Ureter (tissue), 1 donor: ENCODE data around the gene GNAI2. TPM values are rescaled to one million over a fixed set of nuclear protein-coding genes. Genes with fewer than 3 reads are reported as not detected.
"Not testable (repeated sequence)": the region's sequence is repeated elsewhere in the genome, so short reads cannot be mapped to it uniquely, and the experiment has no call there.

Source experiments
- DNase-seq: peaks from one replicate; pipeline ENCODE4 v3.0.0-alpha.2; 2020; ENCODE audit warnings: low spot score
- total RNA-seq: library from RNA; stranded (reverse); gene quantifications from one replicate; pipeline ENCODE4 v1.2.4, GENCODE V29; 2023
- donor health status: DM: yes; HTN: yes; CAD: no.

Gene GNAI2
- total RNA-seq, 1 donor from 2014 or later = 222 TPM

- DNase-seq = no peak
These were observed 40.7 kb downstream of the GNAI2 start for GRCh38 chr3:50276762-50277101.

DNA sequence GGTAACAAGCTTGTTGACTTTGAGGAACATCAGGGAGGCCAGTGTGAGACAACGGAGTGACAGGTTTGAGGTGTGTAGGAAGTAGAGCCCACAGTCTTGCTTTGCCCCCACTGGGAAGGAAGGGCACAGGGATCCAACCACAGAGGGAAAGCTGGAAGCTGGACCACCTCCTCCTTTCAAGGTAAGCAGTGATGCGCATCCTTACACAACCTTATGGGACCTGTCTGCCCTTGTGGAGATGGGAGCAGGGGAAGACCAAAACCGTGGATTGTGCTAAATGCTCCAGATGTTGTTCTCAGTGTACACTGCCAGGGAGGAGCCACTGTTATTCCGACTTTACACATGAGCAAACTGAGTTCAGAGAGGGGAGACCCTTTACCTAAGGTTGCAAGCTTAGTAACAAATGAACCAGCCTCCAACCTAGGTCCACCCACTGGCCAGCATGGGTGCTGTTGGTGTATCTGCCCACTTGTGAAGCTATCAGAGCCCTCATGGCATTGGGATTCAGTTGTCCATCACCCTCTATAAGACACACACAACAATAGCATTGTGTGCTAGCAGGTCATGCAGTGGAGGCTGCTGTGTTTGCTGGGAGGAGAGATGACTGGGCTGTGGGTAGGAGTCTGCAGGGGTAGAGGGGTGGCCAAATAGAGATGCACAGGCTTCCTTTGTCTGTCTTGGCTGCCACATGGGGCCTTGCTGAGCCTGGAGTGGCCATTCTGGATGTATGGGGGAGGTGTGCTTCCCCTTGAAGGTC, 42.3 kb downstream of the GNAI2 start:
- DNase-seq = no peak

DNA sequence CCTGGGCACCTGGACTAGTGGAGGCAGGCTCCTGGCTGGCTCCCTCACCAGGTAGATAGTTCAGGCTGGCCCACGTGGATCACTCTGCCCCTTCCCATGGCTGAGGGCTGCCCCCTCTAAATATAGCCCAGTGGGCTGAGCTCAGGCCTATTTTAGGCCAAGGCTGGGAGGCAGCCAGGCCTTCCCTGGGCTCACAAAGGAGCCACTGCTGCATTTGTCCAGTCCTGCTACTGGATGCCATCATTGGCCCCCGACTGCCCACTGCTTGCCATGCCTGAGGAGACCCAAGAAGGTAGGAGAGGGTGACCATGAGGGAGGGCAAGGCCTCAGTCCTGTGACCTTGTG, 42.8 kb downstream of the GNAI2 start, which contains the start of gene LSMEM2:
Gene LSMEM2, plus strand, starts transcription at position 208 of the 345 bp plus-strand sequence. Its CDS starts 27 bp downstream, at position 235.
- no peak for DNase-seq

DNA sequence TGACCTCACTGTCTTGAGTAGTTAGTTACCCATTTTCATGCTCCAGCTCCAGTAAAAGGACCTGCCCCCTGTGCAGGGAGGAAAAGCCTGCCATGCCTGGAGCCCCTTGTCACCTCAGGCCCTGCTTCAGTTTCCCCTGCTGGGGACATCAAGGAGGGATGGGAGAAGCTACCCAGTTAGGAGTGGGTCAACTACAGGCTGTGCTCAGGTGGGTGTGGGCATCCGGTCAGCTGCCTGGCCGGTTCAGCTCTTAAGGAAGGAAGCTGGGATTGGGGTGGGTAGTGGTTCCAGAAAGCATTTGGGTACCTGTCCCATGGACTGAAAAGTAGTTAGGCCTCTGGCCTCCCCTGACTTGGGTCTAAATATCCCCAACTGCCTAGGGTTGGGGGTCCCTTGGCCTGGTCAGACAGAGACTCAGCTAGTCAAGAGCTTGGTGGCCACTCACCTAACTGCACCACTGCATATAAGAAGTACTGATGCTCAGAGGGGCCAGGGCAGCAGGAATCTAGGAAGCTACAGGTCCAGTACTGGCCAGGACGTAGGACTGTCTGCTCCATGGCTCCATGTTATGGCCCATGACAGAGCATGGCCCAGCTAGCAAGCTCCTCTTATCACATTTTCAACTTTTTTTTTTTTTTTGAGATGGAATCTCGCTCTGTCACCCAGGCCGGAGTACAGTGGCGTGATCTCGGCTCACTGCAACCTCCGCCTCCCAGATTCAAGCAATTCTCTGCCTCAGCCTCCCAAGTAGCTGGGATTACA, 43.4 kb downstream of the GNAI2 start:
- DNase-seq = no peak

- not testable (repeated sequence) for DNase-seq
These were observed 48.1 kb downstream of the GNAI2 start for GRCh38 chr3:50284121-50284520.

DNA sequence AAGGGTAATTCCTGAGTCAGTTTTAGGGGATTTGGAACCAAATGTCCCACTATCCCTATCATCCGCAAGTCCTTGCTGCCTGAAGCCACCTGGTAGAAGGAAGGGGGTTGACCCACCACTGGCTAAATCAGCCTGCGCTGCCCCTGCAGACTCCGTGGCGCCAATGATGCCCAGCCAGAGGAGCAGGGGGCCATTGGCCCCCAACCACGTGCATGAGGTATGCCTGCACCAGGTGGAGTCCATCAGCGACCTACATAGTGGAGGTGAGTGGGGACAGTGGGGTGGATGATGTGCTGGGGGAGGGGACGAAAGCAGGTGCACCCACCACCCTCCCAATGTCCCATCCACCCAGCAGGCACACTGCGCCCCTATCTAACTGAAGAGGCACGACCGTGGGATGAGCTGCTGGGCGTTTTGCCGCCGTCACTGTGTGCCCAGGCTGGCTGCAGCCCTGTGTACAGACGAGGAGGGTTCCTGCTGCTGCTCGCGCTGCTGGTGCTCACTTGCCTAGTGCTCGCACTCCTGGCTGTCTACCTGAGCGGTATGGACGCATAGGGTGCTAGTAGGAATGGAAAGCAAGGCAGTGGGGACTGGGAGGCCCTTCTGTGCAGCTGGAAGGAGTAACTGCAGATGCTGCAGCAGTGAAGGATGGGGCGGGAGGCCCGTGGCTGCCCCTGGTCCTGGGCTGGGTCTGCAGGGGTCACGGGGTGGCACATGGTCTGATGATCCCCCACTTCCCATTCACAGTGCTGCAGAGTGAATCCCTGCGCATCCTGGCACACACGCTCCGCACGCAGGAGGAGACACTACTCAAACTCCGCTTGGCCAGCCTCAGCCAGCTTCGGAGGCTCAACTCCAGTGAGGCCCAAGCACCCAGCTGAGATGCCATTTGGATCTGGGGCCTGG, 50.6 kb downstream of the GNAI2 start:
- DNase-seq = no peak

GRCh38 chr3:50287262-50287661, 51.3 kb downstream of the GNAI2 start:
- DNase-seq = no peak

DNA sequence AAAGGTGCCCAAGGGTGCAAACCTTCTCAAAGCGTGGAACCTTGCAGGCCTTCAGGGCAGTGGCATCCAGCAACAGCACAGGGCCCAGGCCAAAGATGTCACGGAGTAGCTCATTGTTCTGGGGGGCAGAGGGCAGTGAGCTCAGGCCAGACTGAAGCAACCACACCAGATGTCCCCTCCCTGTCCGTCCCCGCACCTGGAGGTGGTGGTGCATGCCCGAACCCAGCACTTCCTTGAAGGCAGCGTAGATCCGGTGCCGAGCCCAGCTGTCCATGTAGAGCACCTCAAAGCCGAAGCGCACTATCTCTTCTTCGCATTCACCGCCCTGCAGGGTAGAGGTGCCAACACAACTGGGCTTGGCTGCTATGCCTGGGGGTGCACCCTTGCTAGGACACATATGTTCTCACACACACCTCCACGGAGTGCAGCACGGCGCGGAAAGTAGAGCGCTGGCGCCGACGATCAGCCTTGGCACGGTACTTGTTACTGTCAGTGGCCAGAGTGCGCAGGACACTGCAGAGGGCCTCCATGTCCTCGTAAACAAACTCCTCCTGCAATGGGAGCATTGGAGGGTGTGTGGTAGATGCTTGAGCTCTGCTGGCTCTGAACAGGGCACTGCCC, 52.5 kb downstream of the GNAI2 start:
- no peak for DNase-seq

DNA sequence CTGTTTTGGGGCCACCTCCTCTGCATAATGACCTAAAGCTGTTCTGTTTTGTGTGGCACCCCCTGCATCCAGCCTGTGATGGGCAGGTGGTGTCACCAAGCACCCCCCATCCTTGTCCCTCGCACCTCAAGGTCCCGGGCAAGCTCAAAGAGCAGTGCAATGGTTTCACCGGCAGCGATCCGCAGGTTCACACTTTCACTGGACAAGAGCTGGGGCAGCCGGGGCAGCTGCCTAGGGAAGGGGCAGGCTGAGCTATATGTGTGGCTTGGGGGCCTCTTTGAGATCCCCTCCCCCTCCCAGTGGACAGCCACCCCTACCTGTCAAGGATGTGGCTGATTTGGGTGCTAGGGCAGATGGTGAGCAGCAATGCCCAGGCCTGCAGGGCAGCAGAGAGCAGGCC, 53.1 kb downstream of the GNAI2 start:
- DNase-seq = no peak

DNA sequence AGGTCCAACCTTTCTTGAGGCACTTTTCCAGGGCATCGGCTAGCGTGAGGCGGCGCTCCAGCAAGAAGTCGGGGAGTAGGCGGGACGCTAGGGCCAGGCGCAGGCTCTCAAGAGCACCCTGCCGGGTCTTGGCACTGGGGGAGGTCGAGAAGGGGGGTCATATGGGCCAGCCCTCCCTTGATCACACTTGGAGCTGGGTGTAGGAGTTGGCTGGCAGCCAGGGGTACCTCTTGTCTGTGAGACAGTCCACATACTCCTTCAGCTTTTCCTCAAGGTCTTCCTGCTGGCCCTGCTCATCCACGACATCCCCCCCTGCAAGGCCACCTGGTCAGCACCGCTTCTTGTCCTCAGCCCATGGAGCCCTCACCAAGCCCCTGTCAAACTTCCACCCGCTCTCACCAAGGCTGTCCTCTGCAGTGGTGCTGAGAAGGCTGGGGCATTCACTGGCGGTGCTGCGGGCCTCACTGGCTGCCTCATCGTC, 54.2 kb downstream of the GNAI2 start:
- no peak for DNase-seq

GRCh38 chr3:50292159-50293078, 56.4 kb downstream of the GNAI2 start, which contains the start of gene IFRD2:
Gene IFRD2 (minus strand): TSS chr3:50292429. CDS start chr3:50292274, 155 bp downstream.
- DNase-seq = peak; percentile 98

DNA sequence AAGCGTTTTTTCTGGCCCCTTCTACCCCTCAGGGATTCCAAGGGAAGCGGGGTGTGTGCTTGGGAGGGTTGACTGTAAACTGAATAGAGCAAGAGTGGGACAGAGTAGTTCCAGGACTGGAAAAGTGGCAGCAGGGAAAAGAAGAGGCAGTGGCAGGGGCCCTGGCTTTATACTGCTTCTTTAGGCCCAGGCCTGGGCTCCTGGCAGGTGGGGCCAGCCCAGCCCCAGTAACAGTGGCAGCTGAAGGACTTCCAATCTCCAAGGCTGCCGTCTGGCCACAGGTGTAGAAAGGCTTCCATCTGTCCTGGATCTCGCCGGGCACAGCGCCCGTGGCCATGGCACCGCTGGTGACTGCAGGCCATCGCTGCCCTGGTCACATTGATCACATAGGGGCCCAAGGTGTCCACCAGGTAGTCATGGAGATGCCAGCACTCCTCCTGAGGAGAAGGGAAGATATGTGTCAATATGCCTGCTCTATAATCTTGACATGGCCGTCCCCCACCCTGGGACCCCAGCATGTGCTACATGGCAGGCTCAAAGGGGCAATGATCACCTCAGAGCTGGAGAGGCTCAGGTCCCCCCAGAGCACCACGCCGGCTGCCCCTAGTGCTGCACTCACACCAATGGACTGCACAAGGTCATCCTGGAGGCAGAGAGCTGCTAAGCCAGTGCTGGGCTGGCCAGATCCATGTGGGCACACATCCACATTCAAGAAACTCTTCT, 57.2 kb downstream of the GNAI2 start:
- no peak for DNase-seq

GRCh38 chr3:50294089-50294488, 58.1 kb downstream of the GNAI2 start:
- no peak for DNase-seq

DNA sequence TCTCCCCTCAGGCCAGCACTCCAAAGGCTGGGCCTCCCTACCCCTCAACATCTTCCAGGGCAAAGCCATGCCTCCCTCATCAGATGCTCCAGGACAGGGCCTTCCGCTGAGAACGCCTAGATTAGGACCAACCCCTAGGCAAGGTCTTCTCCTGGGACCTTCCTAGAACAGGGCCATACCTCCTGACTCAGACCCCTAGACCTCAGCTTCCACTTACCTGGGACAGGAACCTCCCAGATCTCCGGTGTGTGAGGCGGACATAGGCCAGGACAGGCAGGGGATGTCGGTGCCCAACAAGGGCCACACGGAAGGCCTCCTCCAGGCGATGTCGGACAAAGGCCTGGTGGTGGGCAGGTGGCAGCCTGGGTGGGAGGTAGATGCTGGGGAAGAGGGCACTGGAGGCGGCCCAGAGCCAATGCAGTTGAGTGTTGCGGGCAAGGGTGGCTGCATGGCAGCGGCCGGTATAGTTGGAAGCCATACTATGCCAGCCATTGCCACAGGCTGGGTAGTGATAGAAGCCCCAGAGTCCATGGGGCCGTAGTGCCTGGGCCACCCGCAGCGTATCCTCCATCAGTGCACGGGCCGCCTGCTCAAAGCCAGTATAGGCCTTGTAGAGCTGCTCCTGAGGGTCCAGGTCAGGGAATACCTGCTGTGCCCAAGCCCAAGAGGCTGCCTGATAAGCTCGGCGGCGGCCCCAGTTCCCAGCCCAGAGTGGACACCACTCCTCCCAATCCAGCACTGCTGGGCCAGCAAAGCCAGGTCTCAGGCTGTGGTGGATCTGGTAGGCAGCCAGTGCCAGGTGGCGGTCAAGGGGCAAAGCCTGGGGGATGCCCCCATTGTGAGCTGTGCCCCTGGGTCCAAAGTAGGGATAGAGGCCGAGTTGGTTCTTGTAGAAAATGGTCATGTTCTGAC, 58.7 kb downstream of the GNAI2 start:
- DNase-seq = no peak

GRCh38 chr3:50295553-50296431, 59.8 kb downstream of the GNAI2 start:
- no peak for DNase-seq

GRCh38 chr3:50296721-50297383, 60.8 kb downstream of the GNAI2 start:
- DNase-seq = no peak

GRCh38 chr3:50297384-50297775, 61.4 kb downstream of the GNAI2 start:
- DNase-seq = no peak
